T follicular helper cell (primary cell): ENCODE results near the gene GIT1.
A peak's percentile ranks its signal among the peaks of the same experiment; 100 is the strongest.

ENCODE experiments used
- DNase-seq: peaks from one replicate; pipeline ENCODE4 v3.0.0-alpha.2; 2020; ENCODE audit warnings: low read depth
- total RNA-seq, 2 experiments: gene quantifications; one replicate each; lab custom pipeline; 2026; lab: John Stamatoyannopoulos, UW

Gene GIT1, protein sequence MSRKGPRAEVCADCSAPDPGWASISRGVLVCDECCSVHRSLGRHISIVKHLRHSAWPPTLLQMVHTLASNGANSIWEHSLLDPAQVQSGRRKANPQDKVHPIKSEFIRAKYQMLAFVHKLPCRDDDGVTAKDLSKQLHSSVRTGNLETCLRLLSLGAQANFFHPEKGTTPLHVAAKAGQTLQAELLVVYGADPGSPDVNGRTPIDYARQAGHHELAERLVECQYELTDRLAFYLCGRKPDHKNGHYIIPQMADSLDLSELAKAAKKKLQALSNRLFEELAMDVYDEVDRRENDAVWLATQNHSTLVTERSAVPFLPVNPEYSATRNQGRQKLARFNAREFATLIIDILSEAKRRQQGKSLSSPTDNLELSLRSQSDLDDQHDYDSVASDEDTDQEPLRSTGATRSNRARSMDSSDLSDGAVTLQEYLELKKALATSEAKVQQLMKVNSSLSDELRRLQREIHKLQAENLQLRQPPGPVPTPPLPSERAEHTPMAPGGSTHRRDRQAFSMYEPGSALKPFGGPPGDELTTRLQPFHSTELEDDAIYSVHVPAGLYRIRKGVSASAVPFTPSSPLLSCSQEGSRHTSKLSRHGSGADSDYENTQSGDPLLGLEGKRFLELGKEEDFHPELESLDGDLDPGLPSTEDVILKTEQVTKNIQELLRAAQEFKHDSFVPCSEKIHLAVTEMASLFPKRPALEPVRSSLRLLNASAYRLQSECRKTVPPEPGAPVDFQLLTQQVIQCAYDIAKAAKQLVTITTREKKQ
- total RNA-seq = 82.2 to 93.9 reads per million in 2 experiments

DNA sequence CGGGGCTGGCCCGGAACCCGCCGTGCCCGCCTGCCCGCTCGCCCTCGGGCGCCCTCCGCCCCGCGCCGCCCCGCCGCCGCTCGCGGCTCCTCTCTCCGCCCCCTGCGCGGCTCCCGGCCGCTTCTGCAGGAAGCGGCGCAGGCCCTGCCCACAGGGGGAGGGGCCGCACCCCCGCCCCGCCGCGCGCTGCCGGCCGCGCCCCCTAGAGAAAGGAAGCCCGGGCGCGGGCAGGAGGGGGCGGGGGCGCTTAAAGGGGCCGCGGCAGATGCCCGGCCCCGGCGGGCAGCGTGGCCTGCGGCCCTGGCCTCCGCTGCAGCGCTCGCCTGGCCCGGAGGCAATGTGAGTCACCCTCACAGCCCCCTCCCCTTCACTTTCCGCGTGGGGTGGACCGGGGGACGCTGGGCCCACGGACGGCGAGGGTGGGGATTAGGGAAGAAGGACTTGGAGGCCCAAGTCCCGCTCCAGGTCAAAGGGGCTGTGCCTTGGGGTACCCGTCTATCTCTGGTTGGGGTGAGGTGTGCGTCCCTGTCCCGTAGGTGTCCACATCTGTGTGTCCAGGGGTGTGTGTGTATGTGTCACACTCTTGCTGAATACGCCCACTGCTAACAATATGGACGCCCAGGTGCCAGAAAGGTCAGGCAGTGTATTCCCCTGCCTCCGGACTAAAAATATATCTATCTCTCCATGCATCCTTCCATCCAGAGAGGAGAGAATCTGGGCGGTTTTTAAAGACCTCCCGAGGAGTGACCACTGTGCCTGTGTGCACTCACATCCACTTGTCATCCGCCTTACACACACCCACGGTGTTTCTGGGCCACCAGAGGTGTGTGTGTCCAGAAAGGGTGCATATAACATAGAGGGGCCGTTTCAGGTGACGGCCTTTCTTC is at the start of gene GIT1:
TSS of gene GIT1 (minus strand) at position 125 of the 887 bp plus-strand sequence. CDS start 270 bp downstream, outside the sequence.
- peak; percentile 76 for DNase-seq

DNA sequence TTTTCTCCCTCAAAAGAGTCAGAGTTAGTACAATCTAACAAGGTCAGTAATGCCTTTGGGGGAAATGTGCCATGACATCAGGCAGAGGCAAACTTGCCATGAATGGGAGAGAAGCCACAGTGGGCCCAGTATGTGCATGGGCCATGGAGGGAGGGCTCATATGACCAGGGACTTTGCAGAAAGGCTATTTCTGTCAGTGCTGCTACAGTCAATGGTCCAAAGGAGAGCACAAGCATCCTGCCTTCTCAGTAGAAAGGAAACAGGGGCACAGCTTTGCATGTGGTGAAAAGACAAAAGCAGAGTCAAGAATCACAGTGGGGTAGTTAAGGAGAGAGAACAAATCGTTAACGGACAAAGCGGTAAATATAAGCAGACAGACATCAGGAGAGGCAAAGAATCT is 44.4 kb upstream of the GIT1 start:
- no peak for DNase-seq

DNA sequence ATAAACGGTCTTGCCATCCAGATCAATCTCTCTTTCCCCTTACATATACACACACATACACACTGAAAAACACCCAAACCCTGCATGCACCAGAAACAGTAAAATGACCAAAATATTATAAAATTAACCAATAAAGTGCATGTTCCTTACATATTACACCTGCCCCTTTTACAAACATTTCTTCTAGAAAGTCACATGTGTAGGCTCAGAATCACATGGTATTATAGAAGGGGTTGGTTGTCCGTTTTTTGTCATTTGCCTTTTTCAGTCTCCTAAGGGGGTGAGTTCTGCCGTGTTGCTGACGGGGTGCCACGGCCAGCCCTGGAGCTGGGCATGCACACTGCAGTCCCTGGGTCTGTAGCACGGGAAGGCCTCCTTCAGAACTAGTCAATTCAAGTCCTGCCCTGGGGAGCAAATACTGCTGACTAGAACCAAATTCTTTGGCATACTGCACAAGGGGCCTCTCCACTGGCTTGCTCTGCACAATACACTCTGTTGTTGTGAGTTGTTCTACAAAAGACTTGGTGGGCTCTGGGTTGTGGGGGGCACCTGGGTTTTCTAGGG is 41.3 kb upstream of the GIT1 start:
- DNase-seq = no peak

GRCh38 chr17:29629839-29630238 is 40.4 kb upstream of the GIT1 start:
- DNase-seq = no peak

DNA sequence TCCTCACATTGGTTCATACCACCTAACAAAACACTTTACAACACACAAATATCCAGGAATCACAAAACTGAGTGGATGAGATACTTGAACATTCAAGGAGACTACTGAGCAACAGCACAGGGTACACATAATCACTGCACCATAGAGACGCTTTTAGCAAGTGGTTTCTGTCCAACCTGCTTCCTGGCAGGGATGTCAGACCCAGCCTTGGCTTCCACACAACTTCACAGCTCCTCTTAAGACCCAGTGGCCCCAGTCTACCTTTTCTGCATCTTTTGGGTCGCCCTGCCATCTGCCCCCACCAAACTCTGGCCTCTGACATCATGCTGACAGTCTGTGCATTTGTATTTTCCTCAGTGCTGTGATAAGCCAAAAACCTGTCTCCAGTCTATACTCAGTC is 39.2 kb upstream of the GIT1 start:
- DNase-seq = no peak

DNA sequence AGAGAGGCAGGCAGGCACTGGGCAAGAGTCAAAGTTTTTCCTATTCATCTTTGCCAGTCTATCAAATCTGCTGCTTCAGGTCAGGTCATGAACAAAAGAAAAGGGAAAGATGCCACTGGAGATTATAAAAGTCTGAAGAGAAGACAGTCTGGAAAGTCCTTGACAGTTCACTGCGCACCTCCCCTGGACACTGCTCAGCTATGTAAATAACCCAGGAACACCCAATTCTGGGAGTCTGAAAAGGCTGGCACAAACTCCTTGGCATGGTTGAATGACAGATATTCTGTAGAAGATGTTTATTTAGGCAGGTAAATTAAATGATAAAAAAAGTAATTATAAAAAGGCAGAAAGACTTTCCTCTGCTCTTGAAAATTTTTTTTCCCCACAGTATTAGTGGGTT is 38.5 kb upstream of the GIT1 start:
- DNase-seq = no peak

DNA sequence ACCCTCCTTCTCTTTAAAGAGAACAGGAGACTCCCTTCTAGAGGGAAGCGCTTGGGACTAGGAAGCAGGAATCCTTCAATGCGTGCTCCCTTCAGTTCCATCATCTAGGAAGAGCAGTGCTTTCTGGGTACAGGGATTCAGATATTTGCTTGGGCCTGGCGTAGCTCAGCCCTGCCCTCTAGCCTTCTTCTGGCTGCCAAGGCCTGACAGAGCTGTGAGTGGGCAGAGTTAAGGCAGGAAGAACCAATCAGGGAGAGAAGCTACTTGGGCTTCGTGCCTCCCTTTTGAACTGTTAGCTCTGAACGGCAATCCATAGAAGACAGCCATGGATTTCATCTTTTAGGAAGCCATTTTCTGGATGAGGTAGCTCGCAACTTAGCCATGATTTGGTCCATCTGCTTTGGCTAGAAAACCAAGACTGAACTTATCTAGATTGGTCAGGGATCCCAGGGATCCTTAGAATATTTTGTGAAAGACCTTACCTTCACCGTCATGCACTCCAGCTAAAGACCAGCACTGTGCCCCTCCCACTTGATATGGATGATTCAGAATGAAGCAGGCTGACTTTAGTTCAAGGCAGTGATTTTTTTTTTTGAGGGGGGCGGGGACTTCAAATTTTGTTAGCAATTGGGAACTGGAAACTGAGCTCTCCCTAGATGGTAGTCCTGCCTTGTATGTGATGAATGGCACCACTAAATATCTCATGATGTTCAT is 35.7 kb upstream of the GIT1 start:
- DNase-seq = no peak

GRCh38 chr17:29624586-29624985 is 35.1 kb upstream of the GIT1 start:
- DNase-seq = no peak

- no peak for DNase-seq
Observed at GRCh38 chr17:29623283-29623647, 33.8 kb upstream of the GIT1 start.

GRCh38 chr17:29622337-29623282 is 33.2 kb upstream of the GIT1 start, which contains the start of gene CORO6:
Gene CORO6, minus strand, starts transcription at chr17:29622912. Its CDS starts 1,491 bp downstream, at chr17:29621421.
- DNase-seq = peak; percentile 64

GRCh38 chr17:29621751-29622194 is 32.3 kb upstream of the GIT1 start:
- DNase-seq = no peak

DNA sequence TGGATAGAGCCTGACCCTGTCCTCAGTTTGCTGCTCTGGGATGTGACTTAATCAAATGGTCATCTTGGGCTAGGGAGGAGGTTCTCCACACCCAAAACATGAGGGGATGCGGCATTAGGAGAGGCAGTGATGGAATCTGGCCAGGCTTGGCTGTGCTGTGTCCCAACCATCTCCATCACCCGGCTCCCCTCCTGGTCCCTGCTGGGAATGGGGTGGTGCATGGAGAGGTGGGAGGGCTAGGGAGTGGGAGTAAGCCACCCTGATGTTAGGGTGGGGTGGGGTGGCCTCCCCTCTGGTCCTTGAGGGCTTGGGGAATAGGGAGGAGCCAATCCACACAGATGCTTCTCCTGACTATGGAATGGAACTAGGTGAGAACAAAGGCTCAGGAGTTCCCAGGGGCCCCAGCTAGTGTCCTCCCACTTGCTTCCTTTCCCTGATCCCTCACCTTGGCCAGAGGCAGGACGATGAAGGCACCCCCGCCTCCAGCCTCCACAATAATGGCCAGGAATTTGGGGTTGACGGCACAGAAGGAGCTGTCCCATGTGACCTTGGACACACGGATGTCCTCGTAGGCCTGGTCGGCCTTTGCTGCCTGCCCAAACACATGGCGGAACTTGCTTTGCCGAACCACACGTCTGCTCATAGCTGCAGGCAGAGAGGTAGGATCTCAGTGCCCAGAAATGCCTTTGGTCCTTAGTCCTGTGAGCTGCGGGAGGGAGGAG is 31.5 kb upstream of the GIT1 start:
- no peak for DNase-seq

DNA sequence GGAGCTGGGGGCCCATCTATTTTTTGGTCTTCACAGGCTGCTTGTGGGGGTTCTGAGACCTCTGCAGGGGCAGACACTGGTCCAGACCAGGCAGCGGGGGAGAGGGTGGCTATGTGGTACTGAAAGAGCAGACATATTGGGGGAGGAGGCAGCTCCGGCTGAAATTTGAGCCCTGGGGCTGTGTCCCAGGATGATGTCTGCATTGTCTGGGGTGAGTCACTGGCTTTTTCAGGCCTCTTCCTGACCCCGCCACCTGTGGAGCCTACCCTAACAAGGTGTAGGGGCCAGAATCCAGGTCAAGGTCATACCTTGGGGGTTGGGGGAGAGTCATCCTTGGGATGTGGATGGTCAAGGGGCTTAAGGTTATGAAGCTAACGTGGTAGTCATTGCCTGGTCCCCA is 30.8 kb upstream of the GIT1 start:
- no peak for DNase-seq

- no peak for DNase-seq
Observed at GRCh38 chr17:29619251-29619650, 29.8 kb upstream of the GIT1 start.

DNA sequence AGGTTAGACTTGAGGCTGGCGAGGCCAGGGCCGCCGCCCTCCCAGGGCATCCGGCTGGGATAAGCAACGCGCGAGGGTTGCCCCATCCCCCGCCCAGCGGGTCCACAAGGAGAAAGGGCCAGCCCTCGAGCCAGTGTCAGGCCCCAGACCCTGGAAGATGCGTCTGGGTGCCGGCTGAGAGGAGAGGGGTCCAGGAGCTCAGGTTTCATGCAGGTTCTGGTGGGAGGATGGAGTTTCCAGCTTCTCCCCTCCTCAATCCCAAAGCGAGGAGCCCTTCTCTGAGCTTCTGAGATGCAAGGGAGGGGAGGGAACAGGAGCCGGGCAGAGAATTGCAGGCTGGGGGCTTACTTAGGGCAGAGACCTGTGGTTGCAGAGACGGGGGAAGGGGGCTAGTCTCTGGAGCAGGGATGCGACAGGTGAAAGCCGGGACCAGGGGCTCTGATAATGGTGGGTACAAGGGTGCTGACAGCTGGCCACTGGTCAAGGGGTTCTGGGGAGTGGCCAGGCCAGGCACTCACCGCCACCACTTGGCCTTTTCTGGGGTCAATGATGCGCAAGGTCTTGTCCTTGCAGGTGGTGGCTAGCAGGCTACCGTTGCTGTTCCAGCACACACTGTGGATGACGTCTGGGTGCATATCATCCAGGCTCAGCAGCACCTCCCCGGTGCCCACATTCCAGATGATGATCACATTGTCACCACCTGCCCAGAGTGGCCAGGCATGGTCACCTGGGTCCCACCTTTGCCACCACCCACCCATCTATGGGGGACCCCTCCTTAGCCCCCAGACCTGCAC is 29.0 kb upstream of the GIT1 start:
- no peak for DNase-seq

DNA sequence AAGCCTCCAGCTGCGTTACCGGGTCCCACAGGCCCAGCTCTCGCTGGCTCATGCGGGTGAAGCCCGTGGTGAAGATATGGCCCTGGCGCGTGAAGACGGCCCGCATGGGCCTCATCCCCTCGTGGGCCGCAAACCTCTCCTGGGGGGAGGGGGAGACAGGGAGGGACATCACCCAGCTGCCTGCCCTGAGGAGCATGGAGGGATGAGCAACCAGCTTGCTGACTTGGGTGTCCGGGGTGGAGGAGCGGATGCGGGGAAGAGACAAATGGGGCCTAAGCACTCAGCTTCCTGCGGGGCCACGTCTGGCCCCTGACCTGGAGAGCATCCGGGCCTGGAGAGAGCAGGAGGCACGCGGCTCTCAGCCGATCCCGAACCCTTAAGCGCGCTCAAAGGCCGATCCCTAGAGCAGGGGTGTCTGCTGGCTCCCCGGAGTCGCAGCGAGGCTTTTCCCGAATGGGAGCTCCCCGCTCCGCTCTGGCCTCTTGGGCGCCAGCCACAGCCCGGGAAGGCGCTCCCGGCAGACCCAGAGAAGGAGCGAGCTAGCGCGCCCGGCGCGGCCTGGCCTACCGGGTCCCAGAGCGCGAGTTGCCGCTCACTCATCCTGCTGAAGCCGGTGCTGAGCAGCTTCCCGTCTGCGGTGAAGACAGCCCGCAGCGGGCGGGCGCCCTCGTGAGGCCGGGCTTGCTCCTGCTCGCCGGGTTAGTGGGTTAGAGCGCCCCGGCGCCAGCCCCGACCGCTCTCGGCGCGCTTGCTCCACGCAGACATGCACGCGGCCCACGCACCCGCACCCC is 28.2 kb upstream of the GIT1 start:
- peak; percentile 84 for DNase-seq

DNA sequence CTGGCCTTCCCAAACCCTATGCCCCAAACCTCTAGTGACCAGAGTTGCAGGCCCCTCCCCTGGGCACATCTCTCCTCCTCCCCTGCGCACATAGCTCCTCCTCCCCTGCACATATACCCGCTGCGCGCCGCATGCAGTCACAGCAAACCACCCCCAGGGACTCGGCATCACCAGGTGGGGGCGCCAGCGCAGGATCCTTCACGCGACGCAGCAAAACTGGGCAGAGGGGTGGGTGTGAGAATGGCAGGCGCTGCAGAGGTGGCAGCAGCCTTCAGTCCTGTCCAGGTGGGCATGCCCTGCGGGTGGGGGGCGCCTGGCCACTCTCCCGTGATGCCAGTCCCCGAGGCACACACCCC is 27.7 kb upstream of the GIT1 start:
- peak; percentile 88 for DNase-seq
